H1 (cell line): ENCODE data around the gene GCGR. TPM values are rescaled to one million over a fixed set of nuclear protein-coding genes. Genes with fewer than 3 reads are reported as not detected.

Experiments
- CTCF ChIA-PET: fragments of 300-600 bp; sonication (Branson Sonifier 250); formaldehyde crosslinking; loops from one replicate; lab custom pipeline; 2021; ENCODE audit not compliant: partially characterized antibody; lab: Charles Lee
- POLR2A ChIA-PET: fragments of 300-600 bp; sonication (Branson Sonifier 250); formaldehyde crosslinking; loops from one replicate; lab custom pipeline; 2021; ENCODE audit warnings: inconsistent platforms; ENCODE audit not compliant: partially characterized antibody; lab: Charles Lee
- DNase-seq, 2 experiments: peaks; one replicate each; pipeline versions ENCODE4 v3.0.0 to v3.0.0-alpha.2; 2010 to 2022; ENCODE audit warnings: low spot score in 2 of 2, low read depth in 1 of 2, mixed read lengths in 1 of 2
- FAIRE-seq: peaks from 2 replicates; lab custom pipeline; 2011; peaks lifted over from hg19 to GRCh38; lab: Jason Lieb, UNC
- H2AFZ ChIP-seq: 2 replicates; pipeline ENCODE4 v1.8.1; 2012; ENCODE audit warnings: low read length, inconsistent platforms
- H2AK5ac ChIP-seq: 2 replicates; pipeline ENCODE4 v1.6.1; 2013; ENCODE audit warnings: low read depth, low read length
- H2BK120ac ChIP-seq: replicated peaks from 2 replicates; pipeline ENCODE3; 2013; ENCODE audit warnings: low read depth, low read length, inconsistent platforms
- H2BK12ac ChIP-seq: 2 replicates; pipeline ENCODE4 v1.6.1; 2013; ENCODE audit warnings: low read depth, low read length
- H2BK15ac ChIP-seq: 2 replicates; pipeline ENCODE4 v1.6.1; 2013; ENCODE audit warnings: low read length
- H2BK20ac ChIP-seq: 2 replicates; pipeline ENCODE4 v1.6.1; 2013; ENCODE audit warnings: low read length
- H2BK5ac ChIP-seq: 2 replicates; pipeline ENCODE4 v1.6.1; 2013; ENCODE audit warnings: low read depth, low read length
- H3K14ac ChIP-seq: 2 replicates; pipeline ENCODE4 v1.6.1; 2013; ENCODE audit warnings: inconsistent platforms; ENCODE audit not compliant: insufficient read length
- H3K18ac ChIP-seq: 2 replicates; pipeline ENCODE4 v1.6.1; 2013; ENCODE audit warnings: low read length; ENCODE audit errors: extremely low read depth
- H3K23ac ChIP-seq: 2 replicates; pipeline ENCODE4 v1.6.1; 2013; ENCODE audit warnings: inconsistent platforms; ENCODE audit not compliant: insufficient read length
- H3K23me2 ChIP-seq: 2 replicates; pipeline ENCODE4 v1.6.1; 2013; ENCODE audit warnings: low read depth, low read length
- H3K27ac ChIP-seq: 2 replicates; pipeline ENCODE4 v1.6.1; 2011; ENCODE audit warnings: low read depth, low read length, inconsistent platforms
- H3K27me3 ChIP-seq, 4 experiments: replicated peaks in 1 of 4; 1 replicate in 1 of 4; 2 replicates in 3 of 4; pipeline versions ENCODE4 v1.6.1 to v1.8.1; 2011 to 2013; ENCODE audit warnings: low read length in 3 of 4, mild to moderate bottlenecking in 3 of 4, inconsistent platforms in 2 of 4, mixed read lengths in 2 of 4, moderate library complexity in 1 of 4; ENCODE audit not compliant: control insufficient read depth in 3 of 4, insufficient read depth in 3 of 4; ENCODE audit errors: extremely low read depth in 1 of 4
- H3K36me3 ChIP-seq, 4 experiments: 2 replicates each; pipeline versions ENCODE4 v1.6.1 to v1.8.1; 2011 to 2013; ENCODE audit warnings: mild to moderate bottlenecking in 4 of 4, low read length in 3 of 4, moderate library complexity in 2 of 4, control low read depth in 1 of 4, inconsistent platforms in 1 of 4; ENCODE audit not compliant: insufficient read depth in 4 of 4, control insufficient read depth in 2 of 4
- H3K4ac ChIP-seq: replicated peaks from 2 replicates; pipeline ENCODE3; 2013; ENCODE audit warnings: low read length, low read depth, mixed read lengths, inconsistent platforms; ENCODE audit not compliant: insufficient read length
- H3K4me1 ChIP-seq, 4 experiments: replicated peaks in 1 of 4; 1 replicate in 1 of 4; 2 replicates in 3 of 4; pipeline versions ENCODE4 v1.6.1 to v1.8.1; 2011 to 2013; ENCODE audit warnings: low read length in 3 of 4, inconsistent platforms in 2 of 4, mixed read lengths in 1 of 4; ENCODE audit not compliant: insufficient read depth in 4 of 4, control insufficient read depth in 3 of 4
- H3K4me2 ChIP-seq, 2 experiments: 2 replicates each; pipeline versions ENCODE4 v1.6.1 to v1.8.1; 2011 to 2013; ENCODE audit warnings: low read depth in 2 of 2, low read length in 2 of 2, control low read depth in 1 of 2, inconsistent platforms in 1 of 2, mild to moderate bottlenecking in 1 of 2; ENCODE audit not compliant: insufficient read depth in 1 of 2
- H3K4me3 ChIP-seq, 4 experiments: fragments of 200-600, 300-600 bp in 1 of 4; sonication (generic), shearing (Covaris generic), sonication (Bioruptor Twin) in 1 of 4; 2 replicates each; pipeline versions ENCODE4 v1.5.1 to v1.8.1; 2011 to 2016; ENCODE audit warnings: low read length in 4 of 4, low read depth in 3 of 4, control low read depth in 2 of 4, inconsistent platforms in 2 of 4, mild to moderate bottlenecking in 2 of 4, mixed read lengths in 1 of 4, moderate library complexity in 1 of 4; ENCODE audit not compliant: insufficient read depth in 2 of 4; ENCODE audit errors: extremely low read depth in 1 of 4
- H3K56ac ChIP-seq: replicated peaks from 2 replicates; pipeline ENCODE3; 2013; ENCODE audit warnings: low read depth, mild to moderate bottlenecking, mixed read lengths, low read length, inconsistent platforms; ENCODE audit not compliant: insufficient read length
- H3K79me1 ChIP-seq: 2 replicates; pipeline ENCODE4 v1.6.1; 2013; ENCODE audit warnings: low read depth, low read length, control low read depth
- H3K79me2 ChIP-seq, 2 experiments: 2 replicates each; pipeline versions ENCODE4 v1.6.1 to v1.8.1; 2012 to 2013; ENCODE audit warnings: low read length in 2 of 2, mild to moderate bottlenecking in 2 of 2, inconsistent platforms in 1 of 2; ENCODE audit not compliant: insufficient read depth in 2 of 2, control insufficient read depth in 1 of 2
- H3K9ac ChIP-seq, 4 experiments: replicated peaks in 1 of 4; 1 replicate in 1 of 4; 2 replicates in 3 of 4; pipeline versions ENCODE4 v1.6.1 to v1.8.1; 2011 to 2013; ENCODE audit warnings: low read depth in 3 of 4, low read length in 3 of 4, control low read depth in 2 of 4, mild to moderate bottlenecking in 2 of 4, moderate library complexity in 2 of 4, inconsistent platforms in 1 of 4; ENCODE audit errors: extremely low read depth in 1 of 4
- H3K9me3 ChIP-seq, 2 experiments: 2 replicates each; pipeline versions ENCODE4 v1.6.1 to v1.8.1; 2012 to 2013; ENCODE audit warnings: mild to moderate bottlenecking in 2 of 2, moderate library complexity in 2 of 2, control low read depth in 1 of 2, inconsistent platforms in 1 of 2, low read depth in 1 of 2, low read length in 1 of 2, mixed read lengths in 1 of 2; ENCODE audit not compliant: insufficient read depth in 2 of 2
- H4K20me1 ChIP-seq, 2 experiments: replicated peaks in 1 of 2; 2 replicates each; pipeline versions ENCODE3 to v1.8.1; 2011 to 2013; ENCODE audit warnings: inconsistent platforms in 2 of 2, low read length in 2 of 2, mild to moderate bottlenecking in 1 of 2; ENCODE audit not compliant: insufficient read depth in 2 of 2, control insufficient read depth in 1 of 2
- H4K5ac ChIP-seq: 2 replicates; pipeline ENCODE4 v1.6.1; 2013; ENCODE audit warnings: low read length, low read depth, mixed read lengths, inconsistent platforms; ENCODE audit not compliant: insufficient read length
- H4K8ac ChIP-seq: 2 replicates; pipeline ENCODE4 v1.8.0; 2013; ENCODE audit warnings: mild to moderate bottlenecking, moderate library complexity, low read length, inconsistent platforms; ENCODE audit not compliant: insufficient read depth; ENCODE audit errors: extremely low read depth
- H4K91ac ChIP-seq: replicated peaks from 2 replicates; pipeline ENCODE3; 2013; ENCODE audit warnings: low read length, mixed read lengths, inconsistent platforms; ENCODE audit not compliant: insufficient read length
- CBX5 ChIP-seq: fragments of 300-800, 300-1000 bp; sonication (generic); IDR thresholded peaks from 2 replicates; pipeline ENCODE4 v1.7.1; 2016; ENCODE audit warnings: antibody characterized with exemption, low read length, low read depth
- CEBPB ChIP-seq: IDR thresholded peaks from 2 replicates; pipeline ENCODE4 v1.6.1; 2012; ENCODE audit warnings: low read depth, low read length
- EGR1 ChIP-seq: IDR thresholded peaks from 2 replicates; pipeline ENCODE4 v1.6.1; 2011; ENCODE audit warnings: low read depth, low read length, borderline replicate concordance
- GABPA ChIP-seq: IDR thresholded peaks from 2 replicates; pipeline ENCODE4 v1.6.1; 2011; ENCODE audit warnings: mild to moderate bottlenecking, low read length, moderate library complexity, borderline replicate concordance; ENCODE audit not compliant: insufficient read depth
- POU5F1 ChIP-seq: IDR thresholded peaks from 2 replicates; pipeline ENCODE4 v1.6.1; 2011; ENCODE audit warnings: low read depth, mild to moderate bottlenecking, low read length, moderate library complexity
- RXRA ChIP-seq: IDR thresholded peaks from 2 replicates; pipeline ENCODE4 v1.6.1; 2011; ENCODE audit warnings: low read depth, mild to moderate bottlenecking, low read length, moderate library complexity; ENCODE audit not compliant: insufficient read depth
- SIN3A ChIP-seq, 2 experiments: IDR thresholded peaks in 1 of 2; conservative IDR thresholded peaks in 1 of 2; 2 replicates each; pipeline ENCODE4 v1.6.1; 2011 to 2012; ENCODE audit warnings: low read length in 2 of 2, improper control_type of control experiment in 1 of 2, low read depth in 1 of 2, mild to moderate bottlenecking in 1 of 2
- SRF ChIP-seq: IDR thresholded peaks from 2 replicates; pipeline ENCODE4 v1.6.1; 2011; ENCODE audit warnings: mild to moderate bottlenecking, low read depth, low read length, moderate library complexity
- SUZ12 ChIP-seq: fragments of 200-600 bp; sonication (generic); IDR thresholded peaks from 2 replicates; pipeline ENCODE4 v1.6.1; 2012; ENCODE audit warnings: mild to moderate bottlenecking, inconsistent platforms, low read length, moderate library complexity, mixed read lengths
- USF2 ChIP-seq: IDR thresholded peaks from 2 replicates; pipeline ENCODE4 v1.6.1; 2011; ENCODE audit warnings: low read length, improper control_type of control experiment
- ZNF274 ChIP-seq: IDR thresholded peaks from 2 replicates; pipeline ENCODE4 v1.7.0; 2012; ENCODE audit warnings: low read length, borderline replicate concordance; ENCODE audit errors: extremely low read depth
- WGBS, 2 experiments: shearing (Covaris generic) in 1 of 2; methylation state at CpG; one replicate each; pipeline versions ENCODE4 v1.1.6 to v1.1.7; 2013 to 2015; ENCODE audit warnings: low lambda C conversion rate in 2 of 2, mixed read lengths in 2 of 2, inconsistent platforms in 1 of 2, low coverage in 1 of 2, missing lambda C conversion rate in 1 of 2; ENCODE audit not compliant: insufficient replicate concordance in 2 of 2, insufficient coverage in 1 of 2, insufficient read length in 1 of 2; ENCODE audit errors: extremely low coverage in 1 of 2, missing lambda C conversion rate in 1 of 2; 5-methylcytosine and 5-hydroxymethylcytosine counted together
- polyA plus RNA-seq, 7 experiments: library from polyadenylated mRNA; depleted of rRNA in 3 of 7; stranded (reverse) in 5 of 7; unstranded in 2 of 7; fragments of >200 nt in 5 of 7; fragments of 200-250 nt in 2 of 7; gene quantifications; 1 replicate in 5 of 7; 2 replicates in 1 of 7; 4 replicates in 1 of 7; pipeline versions ENCODE4 v1.2.1 to v1.2.3, GENCODE V29; 2011 to 2013; ENCODE audit warnings: missing spikeins in 2 of 7, mixed read lengths in 2 of 7
- total RNA-seq: library from RNA; stranded (reverse); fragmentation: NEBNext Ultra II Directional; extraction: Animal tissue kit (Norgen Biotek cat#: 25700); gene quantifications from 2 replicates; pipeline ENCODE4 v1.2.1, GENCODE V29; 2021
- TF ChIP-seq, protein P1 (sequence below): IDR thresholded peaks from 2 replicates; pipeline ENCODE4 v1.6.1; 2012; ENCODE audit warnings: inconsistent platforms

GCGR gene
- total and polyA plus RNA-seq, 2 of the 8 experiments (the other 6 are each of a cell fraction or from before 2014, with no cell fraction given), result 0.44 to 0.56 TPM

DNA sequence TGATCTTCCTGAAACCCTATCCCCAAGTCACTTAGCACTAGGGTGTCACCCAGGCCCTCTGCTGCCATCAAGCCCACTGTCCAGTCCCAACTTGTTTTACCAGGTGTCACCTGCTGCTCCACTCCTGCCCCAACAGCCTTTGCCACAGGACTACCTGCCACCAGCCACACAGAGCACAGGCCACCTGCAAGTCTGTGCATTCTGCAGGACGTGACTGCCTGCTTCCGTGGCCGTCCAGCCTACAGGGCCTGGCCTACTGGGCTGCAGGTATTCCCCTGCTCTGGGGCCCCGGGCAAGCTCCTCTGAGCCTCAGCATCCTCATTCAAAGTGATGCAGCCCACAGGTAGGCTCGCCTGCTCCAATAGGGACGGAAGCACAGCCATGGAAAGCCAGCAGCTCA lies 25.9 kb downstream of the GCGR start:
- DNase-seq, result no peak
- Histone ChIP-seq H3K4ac (no peak overlapping the region), H2BK12ac (no peak overlapping the region), H2BK15ac (no peak overlapping the region), H4K91ac (no peak overlapping the region), H3K9ac (no peak overlapping the region), H2BK120ac (no peak overlapping the region), H4K8ac (peak overlapping the region; percentile 19), H4K20me1 (peaks cover 2 to 23% of the 10 kb centered on the region in 2 experiments), H3K23me2 (peaks cover 8% of the 10 kb centered on the region), H3K9me3 (no peaks in the 10 kb centered on the region), H3K79me1 (peaks cover 13% of the 10 kb centered on the region), H3K4me1 (peaks cover 0 to 22% (median 14%) of the 10 kb centered on the region in 4 experiments; a peak in 5 of 7 replicates), H2AFZ (no peak overlapping the region), H3K56ac (no peak overlapping the region), H3K27me3 (0 out of 7 replicates have a peak, but pooled peaks cover 0 to 2% (median 0%) of the 10 kb centered on the region in 4 experiments), H2BK5ac (peak overlapping the region; percentile 12; the same call in 1 of the 2 replicates), H3K23ac (no peak overlapping the region), H3K18ac (no peak overlapping the region), H3K4me3 (no peak overlapping the region), H2BK20ac (no peak overlapping the region), H4K5ac (no peak overlapping the region), H3K14ac (no peak overlapping the region), H3K4me2 (no peak overlapping the region), H3K36me3 (no peaks in the 10 kb centered on the region; a peak in 1 of 8 replicates), H2AK5ac (peak overlapping the region; percentile 53; the same call in 1 of the 2 replicates), H3K27ac (no peak overlapping the region), H3K79me2 (peaks cover 0 to 17% of the 10 kb centered on the region in 2 experiments; a peak in 1 of 4 replicates)
- CTCF ChIA-PET, result interaction anchor here (2.0 to 2.5 kb wide), 2 partner anchors 8 to 22 kb away, joined by 6 to 9 read pairs; no protein-coding TSS in a partner anchor
- 93% methylated on average over 6 of the region's 6 CpGs; no CpG with 5 or more reads in 1 of the 2 experiments for WGBS, 2 experiments
- FAIRE-seq, result no peak
- POLR2A ChIA-PET, result interaction anchor here (1.2 kb wide), 1 partner anchor 12 kb away, joined by 4 read pairs; no protein-coding TSS in a partner anchor
- TF ChIP-seq RXRA (no peak), GABPA (no peak), SUZ12 (no peak), CEBPB (no peak), SIN3A (conservative IDR thresholded peaks at IDR 0.05 in 1 of 2, IDR thresholded peaks at IDR 0.05 in 1 of 2; ENCODE audit: low read depth in 1 of 2, low read length in 2 of 2) (no peak), EGR1 (no peak), SRF (no peak), ZNF274 (no peak), POU5F1 (no peak), USF2 (no peak), CBX5 (no peak)
- TF ChIP-seq, protein P1, sequence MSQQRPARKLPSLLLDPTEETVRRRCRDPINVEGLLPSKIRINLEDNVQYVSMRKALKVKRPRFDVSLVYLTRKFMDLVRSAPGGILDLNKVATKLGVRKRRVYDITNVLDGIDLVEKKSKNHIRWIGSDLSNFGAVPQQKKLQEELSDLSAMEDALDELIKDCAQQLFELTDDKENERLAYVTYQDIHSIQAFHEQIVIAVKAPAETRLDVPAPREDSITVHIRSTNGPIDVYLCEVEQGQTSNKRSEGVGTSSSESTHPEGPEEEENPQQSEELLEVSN, result no peak
